HG03469 (cell line): ENCODE results near the gene GPR33.
"Not testable (repeated sequence)": the region's sequence is repeated elsewhere in the genome, so short reads cannot be mapped to it uniquely, and the experiment has no call there.

Experiments used
- ATAC-seq: cut with Tn5 transposase; IDR thresholded peaks from one replicate; pipeline ENCODE4 v1.9.1; 2021; ENCODE audit warnings: mild to moderate bottlenecking, moderate library complexity, moderate number of reproducible peaks; ENCODE audit not compliant: unreplicated experiment

GPR33 gene

DNA sequence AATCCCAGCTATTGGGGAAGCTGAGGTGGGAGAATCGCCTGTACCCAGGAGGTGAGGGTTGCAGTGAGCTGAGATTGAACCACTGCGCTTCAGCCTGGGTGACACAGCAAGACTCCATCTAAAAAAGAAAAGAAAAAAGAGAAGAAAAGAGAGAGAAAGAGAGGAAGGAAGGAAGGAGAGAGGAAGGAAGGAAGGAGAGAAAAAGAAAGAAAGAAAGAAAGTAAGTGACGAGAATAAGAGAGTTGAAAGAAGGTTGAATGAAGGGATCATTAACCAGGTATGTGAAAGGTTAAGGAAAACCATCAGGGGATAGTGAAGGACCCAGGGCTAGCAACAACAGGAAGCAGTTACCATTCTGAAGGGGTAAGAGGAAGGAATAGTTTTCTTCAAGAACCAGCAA is 26.3 kb downstream of the GPR33 start:
- no peak for ATAC-seq

DNA sequence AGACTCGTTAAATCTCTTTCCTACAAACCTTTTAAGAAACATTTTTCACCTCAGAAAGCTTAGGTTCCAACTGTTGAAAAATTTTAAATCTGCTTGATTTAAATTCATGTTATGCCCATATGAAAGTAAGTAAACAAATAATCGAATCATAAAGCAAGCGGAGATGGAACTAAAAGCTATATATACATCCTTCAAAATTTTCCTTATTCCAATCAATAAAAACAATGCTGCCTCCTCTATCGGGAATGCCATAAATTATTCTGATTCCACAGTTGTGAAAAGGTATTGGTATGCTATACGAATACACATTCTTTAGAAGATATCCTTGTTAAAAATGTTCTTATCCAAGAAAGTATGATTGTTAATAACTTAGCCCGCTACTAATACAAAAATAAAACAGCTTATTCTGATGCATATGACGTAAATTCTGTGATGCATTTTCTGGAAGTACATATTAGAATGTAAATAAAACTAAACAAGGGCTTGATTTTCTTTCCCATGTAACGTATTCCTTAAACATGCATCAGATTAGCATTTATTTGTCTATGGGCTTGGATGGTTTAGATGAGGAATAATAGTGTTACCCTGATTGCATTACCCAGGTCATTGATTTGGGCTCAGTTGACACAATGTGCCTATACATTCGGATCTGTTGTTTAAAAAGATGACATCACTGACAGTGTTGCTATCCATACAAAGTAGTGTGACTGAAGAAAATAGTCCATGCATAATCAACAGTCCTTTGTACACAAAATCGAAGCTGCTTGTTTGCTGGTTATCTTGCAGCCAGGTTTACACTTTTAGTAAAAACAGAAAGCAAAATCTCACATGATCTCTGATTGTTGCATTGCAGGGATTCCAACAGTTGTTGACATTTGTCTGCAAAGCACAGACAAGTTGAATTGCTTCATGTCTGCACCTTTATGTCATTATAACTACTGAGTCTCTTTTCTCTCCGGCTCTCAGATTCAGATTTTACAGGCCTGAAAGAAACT is 29.9 kb downstream of the GPR33 start:
- ATAC-seq, result no peak

DNA sequence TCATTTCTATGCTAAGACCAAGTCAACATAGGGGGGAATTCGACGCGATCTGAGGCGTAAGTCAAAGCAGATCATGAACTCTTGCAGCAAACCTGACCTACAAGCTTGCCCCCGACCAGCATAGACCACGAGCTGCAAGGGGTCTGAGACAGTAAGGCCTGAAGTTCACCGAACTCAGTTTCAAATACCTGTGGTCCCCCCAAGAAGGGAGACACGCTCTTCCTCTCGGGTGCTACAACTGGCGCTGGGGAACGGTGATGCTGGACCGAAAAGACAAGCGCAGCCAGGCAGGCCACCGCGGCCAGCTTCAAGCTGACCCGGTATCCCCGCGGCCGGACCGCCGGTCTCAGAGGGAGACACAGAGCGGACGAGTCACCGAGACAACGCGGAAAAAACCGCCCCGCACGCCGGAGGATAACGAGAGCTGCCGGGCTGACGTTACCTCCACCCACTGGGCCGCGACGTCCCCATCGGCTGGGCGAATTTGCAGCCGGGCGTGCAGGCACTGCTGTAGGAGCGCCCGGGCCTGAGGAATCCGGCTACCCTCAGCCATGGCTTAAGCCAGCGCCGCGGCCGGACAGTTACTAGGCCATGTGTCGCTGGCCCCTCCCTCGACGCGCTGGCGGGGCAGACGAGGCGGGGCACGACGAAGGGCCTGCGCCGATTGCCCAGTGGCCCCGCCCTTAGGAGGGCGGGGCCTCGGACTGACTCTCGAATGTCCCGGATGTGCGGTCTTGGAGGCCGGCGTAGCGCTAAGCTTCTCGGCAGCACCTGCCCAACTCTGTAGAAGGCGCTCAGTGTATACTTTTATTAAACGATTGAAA is 30.8 kb downstream of the GPR33 start, which contains the start of gene DTD2:
Gene DTD2 (minus strand): TSS at position 666 of the 824 bp plus-strand sequence. CDS start 113 bp downstream, at position 553.
- ATAC-seq, result peak; percentile 93

DNA sequence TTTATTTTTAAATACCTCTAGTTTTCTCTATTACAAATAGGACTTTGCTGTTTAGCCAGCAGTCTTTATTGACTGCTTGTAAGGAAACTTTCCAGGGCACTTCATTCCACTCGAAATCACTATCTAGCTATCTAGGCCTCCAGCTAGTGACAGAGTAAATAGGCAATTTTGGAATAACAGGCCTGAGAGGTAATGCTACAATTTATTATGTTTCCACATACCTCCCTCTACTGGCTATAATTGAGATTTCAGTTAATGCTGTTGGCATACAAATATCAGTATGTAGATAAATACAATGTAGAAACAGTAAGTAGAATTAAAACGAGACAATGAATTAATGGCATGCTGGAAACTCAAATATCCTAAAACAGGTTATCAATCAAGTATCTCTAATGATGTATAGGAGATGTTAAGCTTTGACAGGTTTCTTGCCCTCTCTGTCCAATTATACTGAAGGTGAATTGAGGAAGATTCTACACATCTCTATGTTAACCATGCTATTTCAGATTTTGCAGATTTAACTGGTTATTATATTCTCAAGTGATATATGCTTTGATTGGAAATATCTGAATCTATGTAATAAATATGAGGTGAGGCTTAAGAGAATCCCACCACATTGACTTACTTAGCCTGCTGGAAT is 37.7 kb downstream of the GPR33 start:
- ATAC-seq, result no peak

DNA sequence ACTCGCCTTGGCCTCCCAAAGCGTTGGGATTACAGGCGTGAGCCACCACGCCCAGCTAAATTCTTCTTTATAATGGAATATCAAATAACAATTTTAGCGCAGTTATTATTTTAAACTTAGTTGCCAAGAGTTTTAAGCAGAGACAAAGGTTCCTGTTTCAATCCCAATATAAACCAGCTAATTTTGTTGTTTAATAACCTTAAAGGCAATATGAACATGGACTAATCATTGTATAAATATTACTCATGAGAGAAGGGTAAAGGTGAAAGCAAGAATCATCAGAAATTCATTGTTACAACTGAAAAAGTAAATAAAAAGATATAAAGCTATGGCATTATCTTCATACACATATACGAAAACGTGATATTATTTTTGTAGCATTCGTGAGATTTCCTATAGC is 38.7 kb downstream of the GPR33 start:
- ATAC-seq, result no peak

DNA sequence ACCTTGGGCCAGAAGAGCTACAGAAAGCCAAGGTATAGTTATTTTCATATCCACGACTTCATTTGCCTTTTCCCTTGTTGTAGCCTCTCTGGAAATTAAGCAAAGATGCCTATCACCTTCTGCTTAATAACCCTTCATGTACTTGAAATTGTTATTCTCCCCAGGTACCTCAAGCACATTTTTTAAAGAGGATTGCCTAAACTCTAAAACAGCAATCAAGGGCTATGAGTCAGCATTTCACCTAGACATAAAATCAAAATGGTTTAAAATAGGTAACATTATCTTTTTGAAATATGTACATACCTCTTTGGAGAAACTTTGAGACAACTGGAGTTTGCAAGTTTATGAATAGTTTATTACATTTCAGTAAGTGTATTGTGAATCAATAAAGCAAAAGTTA is 42.1 kb downstream of the GPR33 start:
- no peak for ATAC-seq

DNA sequence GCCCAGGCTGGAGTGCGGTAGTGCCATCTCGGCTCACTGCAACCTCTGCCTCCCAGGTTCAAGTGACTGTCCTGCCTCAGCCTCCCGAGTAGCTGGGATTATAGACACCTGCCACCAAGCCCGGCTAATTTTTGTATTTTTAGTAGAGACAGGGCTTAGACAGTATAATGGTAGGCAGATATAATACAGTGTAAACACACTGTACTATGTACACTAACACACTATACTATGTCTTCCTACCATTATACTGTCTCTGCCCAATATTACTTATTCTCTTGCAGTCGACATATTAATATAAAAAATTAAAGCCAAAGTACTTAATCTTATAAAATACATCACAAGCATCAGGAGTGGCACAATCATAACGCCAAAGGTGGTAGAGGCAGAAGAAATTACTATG is 45.6 kb downstream of the GPR33 start:
- ATAC-seq, result no peak

DNA sequence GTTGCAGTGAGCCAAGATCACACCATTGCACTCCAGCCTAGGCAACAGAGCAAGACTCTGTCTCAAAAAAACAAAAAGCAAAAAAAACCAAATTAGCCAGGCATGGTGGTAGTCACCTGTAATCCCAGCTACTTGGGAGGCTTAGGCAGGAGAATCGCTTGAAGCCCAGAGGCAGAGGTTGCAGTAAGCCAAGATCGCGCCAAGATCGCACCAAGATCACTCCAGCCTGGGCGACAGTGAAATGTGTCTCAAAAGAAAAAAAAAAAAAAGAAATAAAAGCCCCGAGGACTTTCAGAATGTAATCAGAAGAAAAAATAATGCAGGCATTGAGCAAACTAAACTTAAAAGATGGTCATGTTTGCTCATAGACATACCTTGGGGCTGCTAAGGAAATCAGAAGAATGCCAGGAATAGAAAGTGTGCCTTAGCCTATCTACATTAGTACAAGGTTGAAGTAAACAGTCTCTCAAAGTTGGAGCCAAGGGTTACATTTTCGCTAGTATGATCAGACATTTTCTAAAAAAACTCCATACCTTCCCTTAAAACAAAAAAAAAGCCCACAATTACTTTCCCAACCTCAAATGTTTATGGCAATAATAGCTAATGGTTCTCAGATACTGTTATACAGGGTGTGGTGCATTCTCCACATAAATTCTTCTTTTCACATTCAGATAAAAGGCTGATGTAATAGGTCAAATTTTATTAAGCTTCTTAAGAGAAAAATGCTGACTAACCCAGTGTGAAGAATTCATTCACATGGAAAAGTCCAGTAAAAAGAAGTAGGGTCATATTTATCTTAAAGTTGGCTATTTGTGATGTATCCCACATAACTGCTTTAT is 46.3 kb downstream of the GPR33 start:
- ATAC-seq, result no peak

DNA sequence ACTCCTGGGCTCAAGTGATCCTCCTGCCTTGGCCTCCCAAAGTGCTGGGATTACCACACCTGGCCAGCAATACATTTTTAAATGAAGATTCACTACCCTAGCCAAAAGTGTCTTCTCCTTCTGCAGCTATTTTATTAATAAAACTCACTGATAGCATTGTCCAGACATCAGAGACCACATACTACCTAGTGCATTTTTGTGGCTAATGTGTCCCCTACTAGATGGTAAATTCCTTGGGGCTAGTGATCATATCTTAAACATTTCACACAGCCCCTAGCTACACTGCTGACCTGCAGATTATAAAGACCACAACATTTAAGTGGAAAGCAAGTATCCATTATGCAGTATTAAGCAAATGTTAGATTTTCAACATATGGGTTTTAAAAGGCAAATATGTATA is 47.6 kb downstream of the GPR33 start:
- ATAC-seq, result no peak

DNA sequence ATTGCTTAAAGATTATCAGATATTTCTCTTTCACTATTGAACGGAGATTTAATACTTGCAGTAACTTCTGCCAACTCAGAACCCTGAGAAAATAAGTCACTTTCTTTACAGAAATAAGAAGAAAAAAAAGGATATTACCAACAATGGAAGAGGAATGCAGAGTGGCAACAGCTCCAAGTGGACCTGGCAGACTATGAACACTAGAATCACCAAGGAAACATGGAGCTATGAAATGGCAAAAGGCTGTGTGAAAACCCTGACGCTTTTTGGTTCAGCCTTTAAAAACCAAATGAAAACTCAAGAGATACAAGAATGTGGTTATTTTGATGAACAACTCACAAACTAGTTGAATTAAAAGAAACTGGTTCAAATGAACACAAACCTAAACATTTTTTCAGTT is 48.3 kb downstream of the GPR33 start:
- no peak for ATAC-seq

DNA sequence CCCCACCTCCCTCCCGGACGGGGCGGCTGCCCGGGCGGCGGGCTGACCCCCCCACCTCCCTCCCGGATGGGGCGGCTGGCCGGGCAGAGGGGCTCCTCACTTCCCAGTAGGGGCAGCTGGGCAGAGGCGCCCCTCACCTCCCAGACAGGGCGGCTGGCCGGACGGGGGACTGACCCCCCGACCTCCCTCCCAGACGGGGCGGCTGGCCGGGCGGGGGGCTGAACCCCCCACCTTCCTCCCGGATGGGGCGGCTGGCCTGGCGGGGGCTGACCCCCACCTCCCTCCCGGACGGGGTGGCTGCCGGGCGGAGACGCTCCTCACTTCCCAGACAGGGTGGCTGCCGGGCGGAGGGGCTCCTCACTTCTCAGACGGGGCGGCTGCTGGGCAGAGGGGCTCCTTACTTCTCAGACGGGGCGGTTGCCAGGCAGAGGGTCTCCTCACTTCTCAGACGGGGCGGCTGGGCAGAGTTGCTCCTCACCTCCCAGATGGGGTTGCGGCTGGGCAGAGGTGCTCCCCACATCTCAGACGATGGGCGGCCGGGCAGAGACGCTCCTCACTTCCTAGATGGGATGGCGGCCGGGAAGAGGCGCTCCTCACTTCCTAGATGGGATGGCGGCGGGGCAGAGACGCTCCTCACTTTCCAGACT is 50.7 kb downstream of the GPR33 start:
- not testable (repeated sequence) for ATAC-seq

DNA sequence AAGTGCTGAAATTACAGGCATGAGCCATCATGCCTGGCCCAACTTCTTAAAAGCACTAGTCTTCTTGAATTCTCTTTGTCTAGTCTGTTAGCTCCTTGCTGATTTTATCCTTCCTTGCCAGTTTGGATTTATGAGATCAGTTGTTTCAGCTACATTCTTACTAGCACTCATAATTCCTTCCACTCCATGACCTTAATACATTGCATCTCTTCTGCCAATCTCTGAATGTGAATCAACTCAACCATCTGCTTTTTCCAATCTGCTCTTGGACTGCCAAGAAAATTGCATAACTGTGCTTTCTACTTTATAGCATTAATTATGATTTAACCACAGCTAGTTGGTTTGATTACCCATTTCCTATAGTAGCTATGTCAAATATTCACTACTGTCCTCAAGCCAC is 52.6 kb downstream of the GPR33 start:
- no peak for ATAC-seq
